Activated T-helper 1 cell treated with anti-CD3 and anti-CD28 coated beads, Interleukin-12 subunit alpha, Interleukin-12 subunit beta, Interleukin-2, Interleukin-4 antibody, amounts not matched to agents 30 ng/mL and 10 ng/mL and 1 ng/mL, durations not matched to agents 14 hours and 24 hours and 36 hours (primary cell): Measurements from ENCODE around the gene OR9Q1. TPM values are rescaled to one million over a fixed set of nuclear protein-coding genes. Genes with fewer than 3 reads are reported as not detected.

Experiments
- DNase-seq: peaks from one replicate; pipeline ENCODE4 v3.0.0; 2021; ENCODE audit warnings: low spot score
- H3K27ac Mint-ChIP-seq: one replicate; pipeline ENCODE4 v1.8.0; 2021; ENCODE audit warnings: mild to moderate bottlenecking, mixed read lengths
- H3K27me3 Mint-ChIP-seq: one replicate; pipeline ENCODE4 v1.8.0; 2022; ENCODE audit warnings: mild to moderate bottlenecking, moderate library complexity, mixed read lengths; ENCODE audit not compliant: insufficient read depth
- H3K36me3 Mint-ChIP-seq: one replicate; pipeline ENCODE4 v1.8.0; 2021; ENCODE audit warnings: low read depth, mixed read lengths
- H3K4me1 Mint-ChIP-seq: one replicate; pipeline ENCODE4 v1.8.0; 2021; ENCODE audit warnings: low read depth, mixed read lengths
- H3K4me3 Mint-ChIP-seq: one replicate; pipeline ENCODE4 v1.8.0; 2021; ENCODE audit warnings: mild to moderate bottlenecking, moderate library complexity, mixed read lengths
- H3K9me3 Mint-ChIP-seq: one replicate; pipeline ENCODE4 v1.8.0; 2021; ENCODE audit warnings: mixed read lengths
- intact Hi-C: fragments of 100-400 bp; cut with micrococcal nuclease; formaldehyde crosslinking; loops from one replicate; pipeline ENCODE4 v1.15.1; 2024
- total RNA-seq: library from RNA; stranded (reverse); gene quantifications from 2 replicates; pipeline ENCODE4 v1.2.3, GENCODE V29; 2022

OR9Q1 gene
- total RNA-seq, 1 donor from 2014 or later = not detected

DNA sequence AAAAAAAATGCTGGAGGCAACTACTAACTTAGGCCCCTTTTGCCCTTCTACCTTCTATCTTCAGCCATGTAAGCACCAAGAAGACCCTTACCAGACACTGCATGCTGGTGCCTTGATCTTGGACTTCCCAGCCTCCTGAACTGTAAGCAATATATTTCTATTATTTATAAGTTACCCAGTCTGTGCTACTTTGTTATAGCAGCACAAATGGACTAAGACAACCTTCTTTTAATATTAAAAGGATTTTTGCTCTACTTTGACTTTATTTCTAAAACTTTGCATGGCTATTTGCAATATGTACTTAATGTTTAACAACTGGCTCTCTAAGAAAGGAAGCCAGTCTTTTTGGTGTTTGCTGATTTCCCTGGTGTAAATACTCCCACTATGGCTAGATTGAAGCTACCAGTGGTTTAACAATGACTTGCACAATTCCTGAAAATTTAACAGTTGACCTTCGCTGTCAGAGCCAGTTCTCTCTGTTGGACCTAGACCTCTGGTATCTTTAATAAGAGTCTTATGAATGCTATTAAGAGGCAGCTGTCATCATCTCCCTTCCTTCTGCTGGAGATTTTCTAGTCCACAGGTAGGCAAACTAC lies 32.2 kb downstream of the OR9Q1 start:
- Mint-ChIP-seq H3K4me3 (no peak overlapping the region), H3K27me3 (no peaks in the 10 kb centered on the region), H3K9me3 (no peaks in the 10 kb centered on the region), H3K27ac (no peak overlapping the region), H3K4me1 (no peaks in the 10 kb centered on the region), H3K36me3 (no peaks in the 10 kb centered on the region)
- no peak for DNase-seq
- intact Hi-C loops = no loop called here

DNA sequence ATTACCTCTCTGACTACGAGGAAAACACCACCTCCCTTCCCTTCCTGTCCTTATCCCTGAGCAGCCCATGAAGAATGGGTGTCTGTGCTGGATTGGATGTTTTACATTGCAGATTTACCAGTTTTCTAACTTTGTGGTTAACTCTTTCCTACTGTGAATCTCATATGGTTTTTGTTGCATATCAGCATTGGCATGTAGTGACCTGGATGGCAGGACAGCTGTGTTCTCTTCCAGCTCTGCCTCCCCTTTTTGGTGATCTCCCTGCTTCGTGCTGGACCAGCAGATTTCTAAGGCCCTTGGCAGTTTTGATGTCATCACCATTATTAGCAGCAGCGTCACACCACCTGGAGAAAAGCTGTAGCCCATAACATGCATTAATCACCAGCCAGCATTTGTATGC lies 33.8 kb downstream of the OR9Q1 start:
- H3K9me3 Mint-ChIP-seq = no peaks in the 10 kb centered on the region
- no peak overlapping the region for H3K27ac Mint-ChIP-seq

GRCh38 chr11:58058276-58059006 lies 34.8 kb downstream of the OR9Q1 start:
- Mint-ChIP-seq H3K36me3 (no peaks in the 10 kb centered on the region), H3K9me3 (no peaks in the 10 kb centered on the region), H3K4me1 (no peaks in the 10 kb centered on the region), H3K27ac (no peak overlapping the region), H3K27me3 (no peaks in the 10 kb centered on the region), H3K4me3 (no peak overlapping the region)
- intact Hi-C loops = no loop called here
- DNase-seq = no peak

More for the DNA sequence above, 33.8 kb downstream of the OR9Q1 start:
- no peaks in the 10 kb centered on the region for H3K4me1 Mint-ChIP-seq
- H3K36me3 Mint-ChIP-seq = no peaks in the 10 kb centered on the region
- no peak for DNase-seq
- intact Hi-C loops = no loop called here
- H3K4me3 Mint-ChIP-seq = no peak overlapping the region
- H3K27me3 Mint-ChIP-seq = no peaks in the 10 kb centered on the region

DNA sequence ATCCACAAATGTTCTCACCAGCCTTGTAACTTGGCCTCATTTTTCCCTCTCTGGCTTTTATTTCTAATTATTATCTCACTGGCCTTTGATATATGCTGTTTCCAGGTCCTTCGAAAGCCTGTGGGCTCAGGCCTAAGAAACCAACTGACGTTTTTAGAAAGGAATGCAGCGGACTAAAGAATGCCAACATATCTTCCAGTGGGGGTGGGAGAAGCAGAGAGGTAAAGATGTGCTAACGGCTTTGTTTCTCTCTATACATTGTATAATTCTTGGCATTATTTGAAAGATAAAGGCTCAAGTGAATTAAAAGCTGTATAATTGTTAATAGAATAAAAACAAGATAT lies 35.3 kb downstream of the OR9Q1 start:
- Mint-ChIP-seq H3K4me1 (no peaks in the 10 kb centered on the region), H3K27me3 (no peaks in the 10 kb centered on the region), H3K27ac (no peak overlapping the region), H3K36me3 (no peaks in the 10 kb centered on the region), H3K9me3 (no peaks in the 10 kb centered on the region), H3K4me3 (no peak overlapping the region)
- no peak for DNase-seq
- intact Hi-C loops = no loop called here

- H3K9me3 Mint-ChIP-seq = no peaks in the 10 kb centered on the region
- H3K4me1 Mint-ChIP-seq = no peaks in the 10 kb centered on the region
- no peaks in the 10 kb centered on the region for H3K36me3 Mint-ChIP-seq
These were observed 36.9 kb downstream of the OR9Q1 start for GRCh38 chr11:58060535-58060934.

DNA sequence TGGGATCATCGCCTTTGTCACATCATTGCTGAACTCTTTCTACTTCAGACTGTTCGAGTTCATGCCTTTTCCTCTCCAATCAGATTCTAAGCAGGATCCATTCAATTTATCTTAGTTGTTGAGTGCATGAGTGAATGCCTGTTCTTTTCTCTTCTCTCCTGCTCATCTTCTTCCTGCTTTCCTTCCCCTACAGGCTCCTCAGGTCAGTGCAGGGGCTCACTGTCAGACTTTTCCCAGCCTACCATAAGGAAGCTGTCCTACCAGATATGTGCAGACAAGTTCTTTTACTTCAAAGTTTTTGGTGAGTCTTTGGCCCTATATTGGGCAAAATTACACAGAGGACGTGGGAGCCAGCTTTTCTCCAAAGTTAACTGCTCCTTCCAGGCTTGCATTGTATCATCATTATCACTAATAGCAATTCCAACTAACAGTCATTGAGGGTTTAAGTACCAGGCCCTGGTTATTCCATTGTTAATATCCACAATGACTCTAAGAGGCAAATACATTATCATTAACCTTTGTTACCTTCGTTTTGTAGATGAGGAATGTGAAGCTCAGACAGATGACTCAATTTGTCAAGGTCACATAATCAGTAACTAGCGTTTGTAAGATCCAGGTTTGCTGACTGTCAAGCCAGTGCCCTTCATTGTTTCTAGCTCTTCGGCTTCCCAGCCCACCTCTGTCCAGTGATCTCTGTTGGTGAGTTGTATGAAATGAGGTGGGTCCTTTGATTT lies 37.4 kb downstream of the OR9Q1 start:
- no peak for DNase-seq
- intact Hi-C loops = no loop called here
- no peaks in the 10 kb centered on the region for H3K9me3 Mint-ChIP-seq
- H3K4me3 Mint-ChIP-seq = no peak overlapping the region
- no peaks in the 10 kb centered on the region for H3K27me3 Mint-ChIP-seq
- H3K36me3 Mint-ChIP-seq = no peaks in the 10 kb centered on the region
- no peaks in the 10 kb centered on the region for H3K4me1 Mint-ChIP-seq
- H3K27ac Mint-ChIP-seq = no peak overlapping the region

More at GRCh38 chr11:58060535-58060934, 36.9 kb downstream of the OR9Q1 start:
- intact Hi-C loops = no loop called here
- H3K27me3 Mint-ChIP-seq = no peaks in the 10 kb centered on the region
- no peak overlapping the region for H3K27ac Mint-ChIP-seq
- no peak overlapping the region for H3K4me3 Mint-ChIP-seq
- DNase-seq = no peak

- Mint-ChIP-seq H3K9me3 (no peaks in the 10 kb centered on the region), H3K27ac (no peak overlapping the region), H3K36me3 (no peaks in the 10 kb centered on the region), H3K4me1 (no peaks in the 10 kb centered on the region), H3K27me3 (no peaks in the 10 kb centered on the region), H3K4me3 (no peak overlapping the region)
- no peak for DNase-seq
- intact Hi-C loops = no loop called here
These were observed 38.1 kb downstream of the OR9Q1 start for GRCh38 chr11:58061813-58062212.

DNA sequence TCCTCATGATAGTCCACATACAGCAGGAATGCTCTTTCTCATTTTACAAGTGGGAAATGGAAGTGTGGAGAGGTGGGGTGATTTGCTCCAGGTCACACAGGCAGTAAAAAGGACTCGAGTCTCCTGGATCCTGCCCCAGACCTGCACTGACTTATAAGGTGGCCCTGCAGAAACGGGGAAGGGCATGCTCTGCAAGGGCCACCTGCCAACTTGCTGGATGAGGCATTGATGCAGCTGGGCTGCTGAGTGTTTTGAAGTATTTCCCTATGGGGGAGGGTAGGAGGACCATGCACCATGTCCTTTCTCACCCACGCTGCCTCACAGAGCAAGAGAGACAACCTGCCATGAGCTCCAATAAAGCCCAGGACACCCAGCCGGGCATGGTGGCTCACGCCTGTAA lies 44.0 kb downstream of the OR9Q1 start:
- DNase-seq = no peak
- intact Hi-C loops = no loop called here
- no peaks in the 10 kb centered on the region for H3K9me3 Mint-ChIP-seq
- no peak overlapping the region for H3K4me3 Mint-ChIP-seq
- no peaks in the 10 kb centered on the region for H3K27me3 Mint-ChIP-seq
- no peaks in the 10 kb centered on the region for H3K36me3 Mint-ChIP-seq
- H3K27ac Mint-ChIP-seq = no peak overlapping the region
- H3K4me1 Mint-ChIP-seq = no peaks in the 10 kb centered on the region

- H3K27me3 Mint-ChIP-seq = no peaks in the 10 kb centered on the region
- no peaks in the 10 kb centered on the region for H3K9me3 Mint-ChIP-seq
- H3K4me1 Mint-ChIP-seq = no peaks in the 10 kb centered on the region
- no peaks in the 10 kb centered on the region for H3K36me3 Mint-ChIP-seq
- no peak overlapping the region for H3K27ac Mint-ChIP-seq
- intact Hi-C loops = no loop called here
- no peak overlapping the region for H3K4me3 Mint-ChIP-seq
- DNase-seq = no peak
These were observed 45.0 kb downstream of the OR9Q1 start for GRCh38 chr11:58068655-58069054.

GRCh38 chr11:58070585-58070984 lies 46.9 kb downstream of the OR9Q1 start:
- H3K4me1 Mint-ChIP-seq = no peaks in the 10 kb centered on the region

GRCh38 chr11:58075781-58076180 lies 52.1 kb downstream of the OR9Q1 start:
- H3K27ac Mint-ChIP-seq = no peak overlapping the region
- no peaks in the 10 kb centered on the region for H3K36me3 Mint-ChIP-seq
- no peaks in the 10 kb centered on the region for H3K9me3 Mint-ChIP-seq
- intact Hi-C loops = no loop called here
- H3K4me3 Mint-ChIP-seq = no peak overlapping the region
- DNase-seq = no peak
- no peaks in the 10 kb centered on the region for H3K4me1 Mint-ChIP-seq
- no peaks in the 10 kb centered on the region for H3K27me3 Mint-ChIP-seq

More at GRCh38 chr11:58070585-58070984, 46.9 kb downstream of the OR9Q1 start:
- Mint-ChIP-seq H3K36me3 (no peaks in the 10 kb centered on the region), H3K27me3 (no peaks in the 10 kb centered on the region), H3K27ac (no peak overlapping the region), H3K4me3 (no peak overlapping the region), H3K9me3 (no peaks in the 10 kb centered on the region)
- intact Hi-C loops = no loop called here
- no peak for DNase-seq

DNA sequence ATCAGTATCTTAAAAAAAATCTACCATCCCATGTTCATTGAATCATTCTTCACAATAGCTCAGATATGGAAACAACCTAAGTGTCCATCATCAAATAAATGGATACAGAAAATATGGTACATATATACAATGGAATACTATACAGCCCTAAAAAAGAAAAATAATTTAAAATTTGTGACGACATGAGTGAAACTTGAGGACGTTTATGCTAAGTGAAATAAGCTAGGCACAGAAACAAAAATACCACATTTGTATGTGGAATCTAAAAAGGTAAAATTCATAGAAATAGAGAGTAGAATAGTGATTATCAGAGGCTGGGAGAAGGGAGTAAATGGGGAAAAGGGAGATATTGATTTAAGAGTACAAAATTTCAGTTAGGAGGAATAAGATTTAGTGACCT lies 62.8 kb downstream of the OR9Q1 start:
- intact Hi-C loops = no loop called here
- Mint-ChIP-seq H3K9me3 (peaks cover 11% of the 10 kb centered on the region), H3K27me3 (no peaks in the 10 kb centered on the region), H3K27ac (no peak overlapping the region), H3K4me3 (no peak overlapping the region), H3K4me1 (no peaks in the 10 kb centered on the region), H3K36me3 (no peaks in the 10 kb centered on the region)
- DNase-seq = no peak

- H3K27ac Mint-ChIP-seq = no peak overlapping the region
- H3K9me3 Mint-ChIP-seq = peaks cover 4% of the 10 kb centered on the region
- intact Hi-C loops = no loop called here
- no peak overlapping the region for H3K4me3 Mint-ChIP-seq
- no peaks in the 10 kb centered on the region for H3K36me3 Mint-ChIP-seq
- peaks cover 2% of the 10 kb centered on the region for H3K27me3 Mint-ChIP-seq
- DNase-seq = no peak
- no peaks in the 10 kb centered on the region for H3K4me1 Mint-ChIP-seq
These were observed 73.8 kb downstream of the OR9Q1 start for GRCh38 chr11:58097437-58097836.
